GM19452 (cell line): ENCODE data around the gene ZNF485.
"Not testable (repeated sequence)": the region's sequence is repeated elsewhere in the genome, so short reads cannot be mapped to it uniquely, and the experiment has no call there.

Source experiments
- ATAC-seq: cut with Tn5 transposase; IDR thresholded peaks from one replicate; pipeline ENCODE4 v1.9.1; 2021; ENCODE audit not compliant: unreplicated experiment

Gene ZNF485

GRCh38 chr10:43606323-43607198 is at the start of gene ZNF485:
ZNF485 (plus strand) TSS chr10:43606438; CDS start chr10:43607051, 613 bp downstream.
- peak; percentile 99 for ATAC-seq

GRCh38 chr10:43557214-43557613 is 49.0 kb upstream of the ZNF485 start:
- ATAC-seq: no peak

- no peak for ATAC-seq
Measured at GRCh38 chr10:43569681-43570080, 36.6 kb upstream of the ZNF485 start.

- ATAC-seq: no peak
Measured at GRCh38 chr10:43570971-43571370, 35.3 kb upstream of the ZNF485 start.

DNA sequence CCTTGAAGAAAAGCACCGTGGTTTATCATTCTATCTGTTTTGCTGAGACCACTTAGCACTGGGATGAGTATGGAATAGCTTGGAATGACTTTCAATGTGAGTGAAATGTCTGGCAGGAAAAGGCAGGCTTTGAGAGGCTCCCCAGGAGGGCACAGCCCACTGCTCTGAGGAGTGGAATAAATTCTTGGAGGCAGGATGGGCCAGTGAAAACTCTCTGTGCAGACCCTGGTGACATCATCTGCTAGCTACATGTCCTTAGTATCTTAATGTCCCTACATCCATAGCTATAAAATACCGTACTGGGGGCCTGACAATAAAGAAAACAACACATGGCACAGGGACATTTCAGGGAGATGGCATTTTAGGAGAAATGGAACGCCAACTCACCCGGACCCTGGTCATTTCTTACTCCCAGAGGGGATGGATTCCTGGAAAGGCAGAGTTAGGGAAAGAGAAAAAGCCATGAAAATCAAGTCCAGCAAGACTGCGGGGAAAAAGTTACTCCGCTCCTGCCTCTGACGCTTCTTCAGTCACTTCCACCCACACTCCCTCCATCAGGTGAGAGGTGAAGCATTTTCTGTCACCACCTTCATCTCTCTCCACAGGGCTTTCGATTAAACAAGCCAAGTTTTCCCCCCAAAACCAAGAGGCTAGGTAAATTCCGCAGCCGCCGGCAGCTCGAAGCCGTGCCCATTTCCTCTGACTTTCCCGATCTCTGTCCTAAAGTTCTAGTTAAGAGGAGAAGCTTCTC is 32.8 kb upstream of the ZNF485 start:
- no peak for ATAC-seq

GRCh38 chr10:43574001-43574892 is 32.0 kb upstream of the ZNF485 start, which contains the start of gene ZNF239:
ZNF239 (minus strand) TSS chr10:43574616; CDS start chr10:43558079, 16,537 bp downstream.
- ATAC-seq: peak; percentile 96

GRCh38 chr10:43574906-43575305 is 31.3 kb upstream of the ZNF485 start:
- no peak for ATAC-seq

DNA sequence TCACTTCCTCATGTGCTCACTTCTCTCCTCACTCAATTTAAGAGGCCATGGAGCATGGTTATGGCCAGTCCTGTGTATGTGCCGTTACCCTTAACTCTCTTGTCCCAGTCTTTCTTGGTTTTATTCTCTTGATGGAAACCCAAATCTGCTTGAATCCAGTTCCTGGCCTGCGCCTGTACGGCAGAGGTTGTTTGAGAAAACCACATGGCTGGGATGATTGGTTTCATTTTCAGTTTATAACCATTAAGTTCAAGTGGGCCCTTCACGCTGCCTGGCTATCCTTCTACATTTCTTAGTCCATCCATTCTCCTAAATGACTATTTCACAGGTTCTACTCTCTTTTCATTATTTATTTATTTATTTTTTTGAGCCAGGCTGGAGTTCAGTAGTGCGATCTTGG is 30.2 kb upstream of the ZNF485 start:
- no peak for ATAC-seq

DNA sequence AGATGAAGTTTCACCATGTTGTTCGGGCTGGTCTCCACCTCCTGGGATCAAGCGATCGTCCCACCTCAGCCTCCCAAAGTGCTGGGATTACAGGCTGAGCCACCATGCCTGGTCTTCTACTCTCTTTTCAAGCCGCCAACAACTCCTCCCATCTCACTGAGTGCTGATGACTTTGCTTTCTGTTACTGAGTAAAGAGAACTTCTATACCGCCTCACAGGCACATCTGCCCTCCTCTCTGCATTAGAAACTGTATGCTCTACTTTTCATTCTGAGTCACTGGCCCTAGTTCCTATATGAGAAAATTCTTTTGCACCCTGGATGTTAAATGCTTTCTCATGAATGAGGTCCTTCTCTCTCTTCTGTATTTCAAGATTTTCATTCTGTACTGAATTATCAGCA is 29.7 kb upstream of the ZNF485 start:
- ATAC-seq: no peak

DNA sequence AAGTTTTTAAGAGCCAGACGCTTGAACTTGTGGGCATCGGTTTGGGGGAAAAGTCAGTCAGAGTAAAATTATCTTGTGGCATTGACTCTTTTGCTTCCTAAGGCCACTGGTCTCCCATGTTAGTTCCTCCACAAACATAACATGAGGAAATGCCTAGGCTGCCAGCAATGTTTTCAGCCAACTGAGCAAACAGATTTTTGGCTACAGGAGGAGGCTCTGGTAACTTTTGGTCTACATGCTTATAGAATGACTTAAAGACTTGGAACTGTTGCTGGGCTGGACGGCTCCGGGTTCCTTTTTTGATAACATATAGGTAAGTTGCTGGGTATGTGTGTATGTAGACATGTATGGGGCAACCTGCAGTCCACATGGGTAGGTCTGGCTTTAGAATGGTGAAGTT is 22.2 kb upstream of the ZNF485 start:
- ATAC-seq: no peak

- ATAC-seq: no peak
Measured at GRCh38 chr10:43585046-43585445, 21.2 kb upstream of the ZNF485 start.

DNA sequence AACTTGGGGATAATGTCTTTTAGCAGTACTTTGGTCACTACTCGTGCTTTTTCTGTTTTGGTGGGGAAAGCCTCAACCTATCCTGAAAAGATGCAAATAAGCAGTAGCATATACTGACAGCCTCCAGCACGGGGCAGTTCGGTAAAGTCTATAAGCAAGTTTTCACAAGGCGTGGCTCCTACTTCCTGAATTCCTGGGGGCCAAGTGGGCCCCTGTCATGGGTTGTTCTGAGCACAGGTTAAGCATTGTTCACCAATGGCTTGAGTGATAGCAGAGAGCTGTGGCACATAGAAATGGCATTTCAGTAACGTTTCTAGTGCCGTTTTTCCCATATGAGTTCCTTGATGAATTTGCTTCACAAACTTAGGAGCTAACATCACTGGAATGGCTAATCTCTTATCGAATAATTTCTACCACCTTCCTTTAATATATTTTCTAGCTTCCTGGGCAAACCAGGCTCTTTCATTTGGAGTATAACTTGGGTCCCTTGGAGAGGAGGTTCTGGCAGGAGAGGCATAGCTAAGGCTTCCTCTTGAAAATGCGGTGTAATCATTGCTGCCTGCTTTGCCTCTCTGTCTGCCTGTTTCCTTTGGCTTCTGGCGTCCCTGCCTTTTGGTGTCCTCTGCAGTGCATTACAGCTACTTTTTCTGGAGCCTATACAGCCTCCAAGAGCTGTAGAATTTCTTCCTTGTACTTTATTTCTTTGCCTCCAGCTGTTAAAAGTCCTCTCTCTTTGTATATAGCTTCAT is 20.1 kb upstream of the ZNF485 start:
- no peak for ATAC-seq

- ATAC-seq: not testable (repeated sequence)
Measured at GRCh38 chr10:43586730-43587115, 19.5 kb upstream of the ZNF485 start.

- no peak for ATAC-seq
Measured at GRCh38 chr10:43591303-43591904, 14.8 kb upstream of the ZNF485 start.

- peak; percentile 92 for ATAC-seq
Measured at GRCh38 chr10:43594944-43595589, 11.2 kb upstream of the ZNF485 start.

DNA sequence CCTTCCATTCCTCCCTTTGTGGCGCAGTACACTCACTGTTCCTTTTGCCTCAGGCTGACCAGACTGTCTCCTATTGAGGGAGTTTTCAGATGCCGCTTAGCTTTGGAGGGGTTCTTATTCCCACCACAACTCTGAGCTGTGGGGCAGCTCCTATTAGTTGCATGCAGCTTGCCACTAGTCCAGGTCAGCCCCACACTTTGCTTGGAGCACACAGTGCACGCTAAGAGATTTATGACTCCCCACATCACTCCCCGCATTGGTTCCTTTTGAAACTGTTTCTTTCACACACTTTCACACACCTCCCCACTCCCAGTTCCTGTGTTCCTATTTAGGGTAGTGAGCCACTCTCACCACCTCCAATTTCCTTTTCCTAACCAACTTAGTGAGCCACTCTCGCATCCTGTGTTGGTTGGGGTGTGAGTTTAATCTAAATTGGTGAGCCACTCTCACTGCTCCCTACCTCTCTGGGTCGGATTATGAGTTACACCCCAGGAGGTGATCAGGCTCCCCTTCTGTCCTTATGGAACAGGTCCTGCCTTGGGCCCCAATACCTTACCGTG is 10.4 kb upstream of the ZNF485 start:
- ATAC-seq: peak; percentile 44

- ATAC-seq: no peak
Measured at GRCh38 chr10:43596546-43596945, 9.7 kb upstream of the ZNF485 start.

DNA sequence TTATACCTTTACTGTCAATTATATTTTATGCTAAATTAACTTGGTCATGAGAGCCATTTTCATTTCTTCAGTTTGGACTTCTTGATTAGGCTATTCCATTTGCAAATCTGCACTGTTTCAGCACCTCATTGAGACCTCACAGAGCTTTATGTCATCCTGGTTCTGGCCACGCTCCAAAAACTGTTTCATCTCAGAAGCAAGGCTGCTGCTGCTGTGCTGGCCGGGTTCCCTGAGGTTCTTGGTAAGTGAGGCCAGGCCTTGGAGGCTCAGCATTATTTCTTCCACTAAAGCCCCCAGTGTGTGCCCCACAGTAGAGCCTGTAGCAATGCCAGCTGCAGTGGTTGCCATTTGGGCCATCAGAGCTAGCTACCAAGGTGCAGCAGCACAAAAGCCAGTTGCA is 7.8 kb upstream of the ZNF485 start:
- ATAC-seq: no peak

DNA sequence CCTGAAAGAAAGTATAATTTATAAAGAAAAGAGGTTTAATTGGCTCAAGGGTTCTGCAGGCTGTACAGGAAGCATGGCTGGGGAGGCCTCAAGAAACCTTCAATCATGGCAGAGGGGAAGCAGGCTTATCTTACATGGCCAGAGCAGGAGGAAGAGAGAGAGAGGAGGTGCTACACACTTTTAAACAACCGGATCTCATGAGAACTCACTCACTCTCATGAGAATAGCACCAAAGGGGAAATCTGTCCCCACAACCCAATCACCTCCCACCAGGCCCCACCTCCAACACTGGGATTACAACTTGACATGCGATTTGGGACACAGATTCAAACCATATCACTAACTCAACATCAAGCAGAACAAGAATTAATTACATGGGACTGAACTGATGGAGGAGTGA is 6.9 kb upstream of the ZNF485 start:
- no peak for ATAC-seq
